GM12892 (cell line): ENCODE results near the gene DNM3.

Experiments used
- POLR2A ChIP-seq: IDR thresholded peaks from 2 replicates; pipeline ENCODE4 v1.6.1; 2011; ENCODE audit warnings: low read depth, low read length, control low read depth
- TAF1 ChIP-seq: IDR thresholded peaks from 2 replicates; pipeline ENCODE4 v1.6.1; 2011; ENCODE audit warnings: low read depth, mild to moderate bottlenecking, control low read depth, low read length, borderline replicate concordance

DNA sequence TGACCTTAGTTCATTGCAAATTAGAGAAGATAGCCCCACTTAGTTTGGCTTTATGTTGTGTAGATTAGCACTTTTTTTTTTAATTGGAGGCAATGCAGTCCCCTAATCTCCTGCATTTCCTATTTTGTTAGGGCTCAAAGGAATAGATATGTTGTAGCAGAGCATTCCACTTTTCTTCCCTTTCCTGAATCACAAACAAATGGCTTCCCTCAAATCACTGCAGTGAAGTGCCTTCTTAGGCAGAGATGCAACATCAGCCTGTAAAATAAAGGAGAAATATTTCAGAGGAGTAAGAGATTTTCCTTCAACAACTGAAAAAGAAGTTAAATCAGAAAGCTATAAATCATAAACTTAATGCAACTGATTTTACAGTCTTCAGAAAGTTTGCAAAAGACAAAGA is 307.4 kb downstream of the DNM3 start:
- TF ChIP-seq POLR2A (no peak), TAF1 (no peak)
